GM19372 (cell line): Measurements from ENCODE around the gene DAG1.
"Not testable (repeated sequence)": the region's sequence is repeated elsewhere in the genome, so short reads cannot be mapped to it uniquely, and the experiment has no call there.

Source experiments
- ATAC-seq: cut with Tn5 transposase; IDR thresholded peaks from one replicate; pipeline ENCODE4 v1.9.1; 2021; ENCODE audit warnings: mild to moderate bottlenecking, low read depth, moderate library complexity; ENCODE audit not compliant: unreplicated experiment

Gene DAG1

GRCh38 chr3:49469037-49469935, 781 bp upstream of the DAG1 start:
- ATAC-seq = no peak

GRCh38 chr3:49470714-49471420, 800 bp downstream of the DAG1 start:
- peak; percentile 17 for ATAC-seq

DNA sequence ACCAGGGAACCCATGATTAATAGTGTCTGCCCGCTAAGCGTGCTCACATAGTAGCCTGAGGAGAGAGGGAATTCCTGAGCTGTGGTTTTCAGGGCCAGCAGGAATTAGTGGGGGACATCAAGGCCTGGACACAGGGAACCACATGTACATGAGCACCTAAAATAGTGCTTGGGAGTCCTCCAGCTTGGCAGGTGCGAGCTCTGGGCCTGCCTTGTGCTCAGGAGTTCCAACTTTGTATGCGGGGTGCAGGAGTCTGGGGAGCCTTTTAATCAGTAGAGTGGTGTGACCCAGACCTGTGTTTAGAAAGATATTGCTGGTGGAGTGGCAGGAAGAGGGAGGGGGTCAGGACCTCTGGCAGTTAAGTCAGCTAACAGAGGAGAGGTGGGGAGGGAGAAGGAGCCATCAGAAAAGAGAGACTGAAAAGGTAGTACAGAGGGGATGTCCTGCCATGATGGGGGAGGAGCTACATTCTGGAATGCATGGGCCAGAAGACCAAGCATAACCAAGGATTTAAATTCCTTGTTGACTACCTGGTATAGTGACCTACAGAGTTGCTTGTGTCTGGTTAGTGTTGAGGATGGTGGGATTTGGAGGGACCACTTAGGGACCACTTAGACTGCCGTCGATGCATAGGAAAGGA, 1.9 kb downstream of the DAG1 start:
- no peak for ATAC-seq

- no peak for ATAC-seq
Observed at GRCh38 chr3:49476563-49476962, 6.5 kb downstream of the DAG1 start.

DNA sequence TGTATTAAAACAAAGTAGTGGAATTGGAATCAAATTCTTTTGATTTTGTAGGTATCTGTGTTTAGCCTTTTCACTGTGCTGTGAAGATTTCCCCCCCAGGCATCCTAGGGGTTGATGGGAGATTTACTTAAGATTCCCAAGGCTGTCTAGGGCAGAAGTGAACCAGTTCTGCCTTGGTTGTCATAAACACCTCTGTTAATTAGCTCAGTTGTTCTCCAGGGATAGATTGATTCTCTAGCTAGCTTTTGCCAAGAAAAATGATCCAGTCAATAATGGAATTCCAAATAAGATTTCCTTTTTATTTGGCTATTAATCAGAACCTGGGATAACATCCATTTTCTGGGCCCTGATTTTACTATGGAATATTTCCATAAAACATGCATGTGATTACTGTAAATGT, 12.7 kb downstream of the DAG1 start:
- ATAC-seq = no peak

GRCh38 chr3:49484471-49484870, 14.4 kb downstream of the DAG1 start:
- no peak for ATAC-seq

DNA sequence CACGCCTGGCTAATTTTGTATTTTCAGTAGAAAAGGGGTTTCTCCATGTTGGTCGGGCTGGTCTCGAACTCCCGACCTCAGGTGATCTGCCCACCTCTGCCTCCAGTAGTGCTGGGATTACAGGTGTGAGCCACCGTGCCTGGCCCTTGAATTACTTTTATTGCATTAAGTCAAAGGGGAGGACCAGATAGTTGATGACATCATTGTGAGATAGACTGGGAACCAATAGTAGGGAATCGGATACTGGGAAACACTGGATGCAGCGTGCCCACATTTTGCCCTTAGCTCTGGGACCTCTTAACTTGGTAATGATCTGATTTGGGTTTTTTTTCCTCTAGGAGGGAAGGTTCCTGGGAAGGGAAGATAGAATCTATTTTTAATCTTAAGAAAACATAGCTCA, 19.2 kb downstream of the DAG1 start:
- ATAC-seq = no peak

DNA sequence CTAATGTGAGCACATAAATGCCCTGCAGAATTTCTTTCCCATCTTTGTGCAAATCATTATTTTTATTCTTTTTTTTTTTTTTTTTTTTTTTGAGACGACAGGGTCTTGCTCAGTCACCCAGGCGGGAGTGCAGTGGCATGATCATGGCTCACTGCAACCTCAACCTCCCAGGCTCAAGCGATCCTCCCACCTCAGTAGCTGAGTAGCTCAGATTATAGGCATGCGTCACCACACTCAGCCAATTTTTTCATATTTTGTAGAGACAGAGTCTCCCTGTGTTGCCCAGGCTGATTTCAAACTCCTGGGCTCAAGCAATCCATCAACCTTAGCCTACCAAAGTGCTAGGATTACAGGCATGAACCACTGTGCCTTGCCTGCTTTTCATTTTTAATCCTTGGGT, 22.9 kb downstream of the DAG1 start:
- ATAC-seq = no peak

DNA sequence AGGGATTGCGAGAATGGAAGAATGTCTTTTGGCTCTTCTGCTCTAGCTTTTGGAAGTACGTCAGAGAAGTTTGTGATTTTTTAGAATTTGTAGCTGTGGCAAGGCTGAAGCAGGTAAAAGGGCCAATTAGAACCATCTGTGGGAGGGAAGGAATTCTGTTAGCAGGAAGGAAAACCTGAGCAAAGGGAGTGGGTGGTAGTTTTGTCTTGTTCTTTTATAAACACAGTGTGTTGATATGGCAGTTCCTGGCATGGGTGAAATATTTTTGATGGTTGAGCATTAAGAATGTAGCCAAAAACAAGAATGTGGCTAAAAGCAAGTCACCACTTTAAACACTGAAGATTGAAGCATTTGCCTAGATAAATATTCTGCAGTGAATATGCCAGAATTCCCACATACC, 23.8 kb downstream of the DAG1 start:
- ATAC-seq = no peak

DNA sequence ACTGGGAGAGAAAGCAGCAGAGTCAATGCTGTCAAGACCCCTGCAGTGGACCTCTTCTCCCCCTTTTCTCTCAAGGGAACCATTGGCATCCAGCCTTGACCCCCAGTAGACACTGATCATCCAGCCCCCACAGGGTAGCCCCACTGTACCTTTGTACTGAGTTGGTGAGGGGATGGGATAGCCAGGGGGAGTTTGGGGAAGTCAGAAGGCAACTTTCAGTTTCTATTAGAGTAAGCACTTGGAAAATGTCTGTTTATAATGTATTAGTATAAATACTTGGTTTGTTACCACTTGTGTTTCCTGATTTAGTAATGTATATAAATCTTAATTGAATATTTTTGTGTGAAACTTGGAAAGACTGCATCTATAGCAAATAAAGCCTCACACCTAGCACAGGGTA, 25.0 kb downstream of the DAG1 start:
- ATAC-seq = no peak

GRCh38 chr3:49496845-49497244, 26.8 kb downstream of the DAG1 start:
- ATAC-seq = not testable (repeated sequence)

GRCh38 chr3:49497606-49498005, 27.5 kb downstream of the DAG1 start:
- no peak for ATAC-seq

DNA sequence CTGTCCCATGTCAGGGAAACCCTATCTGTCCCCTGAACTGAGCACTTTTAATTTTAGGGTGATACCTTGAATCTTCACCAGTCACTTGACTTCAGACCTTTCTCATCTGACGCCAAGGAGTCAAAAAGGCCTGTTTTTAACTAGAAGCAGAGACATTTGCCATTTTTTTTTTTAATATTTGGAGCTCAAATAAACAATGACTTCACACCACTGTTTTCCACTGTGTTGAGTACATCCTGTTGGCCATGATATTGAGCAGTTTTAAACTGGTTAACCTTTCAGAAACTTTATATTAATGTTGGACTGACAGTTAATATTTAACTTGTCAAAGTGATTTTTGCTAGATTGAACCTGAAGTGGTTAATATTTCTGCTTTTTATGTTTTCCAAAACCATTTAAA, 28.2 kb downstream of the DAG1 start:
- ATAC-seq = no peak

- no peak for ATAC-seq
Observed at GRCh38 chr3:49498648-49499047, 28.6 kb downstream of the DAG1 start.

- ATAC-seq = no peak
Observed at GRCh38 chr3:49500205-49500731, 30.2 kb downstream of the DAG1 start.

GRCh38 chr3:49500732-49501609, 30.9 kb downstream of the DAG1 start:
- ATAC-seq = no peak

DNA sequence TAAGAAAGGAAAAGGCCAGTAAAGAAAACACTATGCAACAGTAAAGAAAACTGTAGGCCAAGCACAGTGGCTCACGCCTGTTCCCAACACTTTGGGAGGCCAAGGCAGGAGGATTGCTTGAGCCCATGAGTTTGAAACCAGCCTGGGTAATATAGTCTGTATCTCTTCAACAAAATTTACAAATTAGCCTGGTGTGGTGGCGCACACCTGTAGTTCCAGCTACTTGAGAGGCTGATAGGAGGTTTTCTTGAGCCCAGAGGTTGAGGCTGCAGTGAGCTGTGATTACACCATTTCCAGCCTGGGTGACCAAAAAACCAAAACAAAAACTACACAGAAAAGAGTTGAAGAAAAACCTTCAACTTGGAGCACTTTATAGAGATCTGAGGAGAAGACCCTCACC, 31.8 kb downstream of the DAG1 start:
- no peak for ATAC-seq

DNA sequence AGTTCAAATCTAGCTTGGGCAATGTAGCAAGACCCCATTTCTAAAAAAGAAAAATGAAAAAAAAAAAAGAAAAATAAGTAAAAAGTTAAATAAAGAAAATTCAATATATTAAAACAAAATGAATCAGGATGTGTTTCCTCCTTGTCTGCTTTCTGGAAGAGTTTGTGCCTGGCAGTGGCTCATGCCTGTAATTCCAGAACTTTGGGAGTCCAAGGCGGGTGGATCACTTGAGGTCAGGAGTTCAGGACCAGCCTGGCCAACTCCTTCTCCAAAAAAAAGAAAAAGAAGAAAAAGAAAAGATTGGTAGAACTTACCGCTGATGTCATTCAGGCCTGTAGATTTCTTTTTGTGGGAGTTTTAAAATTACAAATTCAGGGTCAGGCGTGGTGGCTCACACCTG, 36.8 kb downstream of the DAG1 start:
- no peak for ATAC-seq

GRCh38 chr3:49509028-49509561, 39.0 kb downstream of the DAG1 start:
- ATAC-seq = no peak

DNA sequence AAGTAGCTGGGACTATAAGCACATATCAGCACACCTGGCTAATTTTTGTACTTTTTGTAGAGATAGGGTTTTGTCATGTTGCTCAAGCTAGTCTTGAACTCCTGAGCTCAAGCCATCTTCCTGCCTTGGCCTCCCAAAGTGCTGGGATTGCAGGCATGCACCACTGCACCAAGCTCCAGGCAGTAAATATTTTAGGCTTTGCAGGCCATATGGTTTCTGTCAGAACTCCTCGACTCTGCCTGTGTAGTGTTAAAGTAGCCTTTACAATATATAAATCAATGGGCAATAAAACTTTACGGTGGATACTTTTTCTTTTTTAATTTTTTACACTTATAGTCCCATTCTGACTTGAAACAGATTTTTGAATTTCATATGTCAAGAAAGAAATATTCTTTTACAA, 41.6 kb downstream of the DAG1 start:
- no peak for ATAC-seq
